Cerebellar nuclear complex (tissue), 1 donor: ENCODE data around the gene CD164L2.

Experiments used
- DNase-seq, 2 experiments: peaks; one replicate each; lab custom pipeline; 2025; lab: John Stamatoyannopoulos, UW

The CD164L2 gene

GRCh38 chr1:27363766-27364695, 19.1 kb downstream of the CD164L2 start:
- no peak for DNase-seq

- DNase-seq: no peak
These were observed 21.6 kb downstream of the CD164L2 start for GRCh38 chr1:27361553-27361952.

GRCh38 chr1:27361044-27361402, 22.1 kb downstream of the CD164L2 start:
- no peak for DNase-seq

GRCh38 chr1:27360159-27361043, 22.7 kb downstream of the CD164L2 start:
- DNase-seq: no peak

- no peak for DNase-seq
These were observed 23.3 kb downstream of the CD164L2 start for GRCh38 chr1:27359822-27360158.

GRCh38 chr1:27358928-27359313, 24.2 kb downstream of the CD164L2 start:
- no peak for DNase-seq

GRCh38 chr1:27358038-27358927, 24.9 kb downstream of the CD164L2 start:
- no peak for DNase-seq

GRCh38 chr1:27357281-27358037, 25.7 kb downstream of the CD164L2 start:
- DNase-seq: peak in 1 of 2 experiments; percentile 23

GRCh38 chr1:27356619-27357280, 26.4 kb downstream of the CD164L2 start:
- DNase-seq: no peak

- no peak for DNase-seq
These were observed 26.9 kb downstream of the CD164L2 start for GRCh38 chr1:27356277-27356618.

- DNase-seq: no peak
These were observed 27.4 kb downstream of the CD164L2 start for GRCh38 chr1:27355683-27356082.

- no peak for DNase-seq
These were observed 29.5 kb downstream of the CD164L2 start for GRCh38 chr1:27353629-27354028.

GRCh38 chr1:27353166-27353565, 30.0 kb downstream of the CD164L2 start:
- no peak for DNase-seq

- no peak for DNase-seq
These were observed 31.5 kb downstream of the CD164L2 start for GRCh38 chr1:27351541-27352107.

- no peak for DNase-seq
These were observed 32.2 kb downstream of the CD164L2 start for GRCh38 chr1:27350663-27351540.

GRCh38 chr1:27349784-27350662, 33.1 kb downstream of the CD164L2 start:
- no peak for DNase-seq

GRCh38 chr1:27348861-27349783, 34.0 kb downstream of the CD164L2 start:
- peak in 1 of 2 experiments; percentile 20 for DNase-seq
